Progenitor cell of endocrine pancreas (in vitro differentiated cells): Measurements from ENCODE around the gene TVP23C. TPM values are rescaled to one million over a fixed set of nuclear protein-coding genes. Genes with fewer than 3 reads are reported as not detected.
"Not testable (repeated sequence)": the region's sequence is repeated elsewhere in the genome, so short reads cannot be mapped to it uniquely, and the experiment has no call there.

ENCODE experiments used
- DNase-seq: peaks from one replicate; pipeline ENCODE4 v3.0.0; 2021; ENCODE audit warnings: low spot score; ENCODE audit not compliant: unreplicated experiment
- H3K27ac Mint-ChIP-seq: 2 replicates; pipeline ENCODE4 v1.8.0; 2021; ENCODE audit warnings: mild to moderate bottlenecking, moderate library complexity, mixed read lengths
- H3K27me3 Mint-ChIP-seq: 2 replicates; pipeline ENCODE4 v1.8.0; 2021; ENCODE audit warnings: mixed read lengths
- H3K36me3 Mint-ChIP-seq: 2 replicates; pipeline ENCODE4 v1.8.0; 2022; ENCODE audit warnings: mixed read lengths; ENCODE audit not compliant: insufficient read depth
- H3K4me1 Mint-ChIP-seq: 2 replicates; pipeline ENCODE4 v1.8.0; 2021; ENCODE audit warnings: low read depth, mixed read lengths
- H3K4me3 Mint-ChIP-seq: 2 replicates; pipeline ENCODE4 v1.8.0; 2021; ENCODE audit warnings: low read depth, mild to moderate bottlenecking, moderate library complexity, mixed read lengths
- H3K9me3 Mint-ChIP-seq: 2 replicates; pipeline ENCODE4 v1.8.0; 2021; ENCODE audit warnings: low read depth, mixed read lengths
- long read RNA-seq: library from polyadenylated mRNA; unstranded; transcript quantifications from one replicate; pipeline ENCODE4 v2.0.0, GENCODE V29; 2020
- total RNA-seq: library from RNA; stranded (reverse); gene quantifications from 2 replicates; pipeline ENCODE4 v1.2.1, GENCODE V29; 2021

Gene TVP23C
- total RNA-seq: 36.4 and 41.7 TPM in 2 replicates
- long read RNA-seq, partial matches to known transcripts: 0 of 1 reads
- long read RNA-seq, other reads (novel, unspliced or antisense): 1 of 1 reads

GRCh38 chr17:15563375-15563857 is at the start of gene TVP23C:
TVP23C (minus strand) TSS chr17:15563483; CDS start chr17:15563448, 35 bp downstream.
- H3K4me3 Mint-ChIP-seq: peak within 1 kb of the TSS; percentile 93
- H3K27me3 Mint-ChIP-seq, H3K4me1 Mint-ChIP-seq, H3K9me3 Mint-ChIP-seq: not testable (repeated sequence)
- DNase-seq: peak; percentile 72
- H3K27ac Mint-ChIP-seq: peak within 1 kb of the TSS; percentile 96
- H3K36me3 Mint-ChIP-seq: peaks cover 10% of the 10 kb centered on the region

- not testable (repeated sequence) for H3K27ac Mint-ChIP-seq, H3K4me1 Mint-ChIP-seq, H3K4me3 Mint-ChIP-seq, DNase-seq, H3K9me3 Mint-ChIP-seq, H3K27me3 Mint-ChIP-seq, H3K36me3 Mint-ChIP-seq
These were observed 29.7 kb upstream of the TVP23C start for GRCh38 chr17:15592960-15593359.

GRCh38 chr17:15591986-15592385 is 28.7 kb upstream of the TVP23C start:
- not testable (repeated sequence) for H3K9me3 Mint-ChIP-seq, DNase-seq, H3K27ac Mint-ChIP-seq, H3K4me3 Mint-ChIP-seq, H3K4me1 Mint-ChIP-seq, H3K27me3 Mint-ChIP-seq, H3K36me3 Mint-ChIP-seq

DNA sequence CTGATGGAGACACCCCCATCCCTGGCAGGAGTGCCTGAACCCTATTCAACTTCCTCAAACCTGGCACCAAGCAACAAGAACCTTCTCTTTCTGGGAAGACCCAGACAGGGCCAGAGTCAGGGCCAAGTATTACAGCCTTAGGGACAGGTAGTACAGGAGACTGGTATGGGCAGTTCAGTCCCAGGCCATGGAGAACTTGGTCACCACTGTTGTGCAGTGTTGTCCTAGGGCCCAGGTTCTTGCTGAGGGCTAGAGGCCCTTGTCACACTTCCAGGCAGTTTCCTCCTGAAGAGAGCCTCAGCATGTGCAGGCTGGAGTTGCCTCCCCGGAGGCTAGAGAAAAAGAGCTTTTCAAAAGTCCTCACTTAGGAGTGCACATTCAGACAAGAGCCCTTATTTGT is 27.6 kb upstream of the TVP23C start:
- DNase-seq, H3K36me3 Mint-ChIP-seq, H3K9me3 Mint-ChIP-seq, H3K27ac Mint-ChIP-seq, H3K4me1 Mint-ChIP-seq, H3K4me3 Mint-ChIP-seq, H3K27me3 Mint-ChIP-seq: not testable (repeated sequence)

GRCh38 chr17:15589544-15590536 is 26.6 kb upstream of the TVP23C start:
- not testable (repeated sequence) for H3K36me3 Mint-ChIP-seq, H3K9me3 Mint-ChIP-seq, DNase-seq, H3K4me1 Mint-ChIP-seq, H3K27ac Mint-ChIP-seq, H3K4me3 Mint-ChIP-seq, H3K27me3 Mint-ChIP-seq

DNA sequence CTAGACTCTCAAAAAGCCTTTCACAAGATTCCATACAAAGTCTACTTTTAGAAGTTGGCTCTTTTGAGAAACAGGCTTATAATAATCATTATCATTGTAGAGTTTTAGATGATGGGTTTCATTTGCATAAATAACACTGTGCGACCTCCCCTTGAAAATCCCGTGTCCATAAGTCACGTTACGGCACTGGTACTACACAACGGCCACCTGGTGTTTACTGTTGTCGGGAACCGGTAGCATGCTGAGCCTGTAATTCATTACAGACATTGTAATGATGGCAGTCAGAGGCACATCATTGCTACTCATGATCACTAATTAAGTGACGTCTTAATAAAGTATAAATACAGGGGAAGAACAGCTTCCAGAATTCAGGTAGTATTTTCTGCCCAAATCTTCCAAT is 24.7 kb upstream of the TVP23C start:
- H3K36me3 Mint-ChIP-seq, H3K9me3 Mint-ChIP-seq, H3K27me3 Mint-ChIP-seq, DNase-seq, H3K4me1 Mint-ChIP-seq, H3K4me3 Mint-ChIP-seq, H3K27ac Mint-ChIP-seq: not testable (repeated sequence)

GRCh38 chr17:15583313-15583712 is 20.0 kb upstream of the TVP23C start:
- not testable (repeated sequence) for H3K36me3 Mint-ChIP-seq, H3K27ac Mint-ChIP-seq, H3K4me1 Mint-ChIP-seq, H3K4me3 Mint-ChIP-seq, H3K9me3 Mint-ChIP-seq, H3K27me3 Mint-ChIP-seq, DNase-seq

DNA sequence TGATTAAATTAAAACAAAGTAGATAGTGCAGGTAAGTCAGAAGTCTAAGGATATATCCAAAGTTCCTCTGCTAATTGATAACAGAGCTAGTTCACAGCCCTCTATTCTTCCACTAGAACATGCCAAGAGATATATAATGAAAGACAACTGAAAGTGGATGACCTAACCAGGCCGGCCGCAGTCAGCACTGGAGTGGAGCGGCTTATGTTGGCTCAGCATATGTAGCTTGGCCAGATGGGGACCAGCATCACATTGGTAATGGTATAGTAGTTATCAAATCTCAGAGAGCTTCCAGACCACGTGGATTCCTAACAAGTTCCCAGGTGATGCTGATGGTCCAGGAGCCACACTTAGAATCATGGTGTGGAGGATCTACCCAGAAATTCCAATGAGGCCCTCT is 18.2 kb upstream of the TVP23C start:
- H3K4me3 Mint-ChIP-seq, H3K36me3 Mint-ChIP-seq, H3K4me1 Mint-ChIP-seq, H3K9me3 Mint-ChIP-seq, H3K27me3 Mint-ChIP-seq, H3K27ac Mint-ChIP-seq, DNase-seq: not testable (repeated sequence)

DNA sequence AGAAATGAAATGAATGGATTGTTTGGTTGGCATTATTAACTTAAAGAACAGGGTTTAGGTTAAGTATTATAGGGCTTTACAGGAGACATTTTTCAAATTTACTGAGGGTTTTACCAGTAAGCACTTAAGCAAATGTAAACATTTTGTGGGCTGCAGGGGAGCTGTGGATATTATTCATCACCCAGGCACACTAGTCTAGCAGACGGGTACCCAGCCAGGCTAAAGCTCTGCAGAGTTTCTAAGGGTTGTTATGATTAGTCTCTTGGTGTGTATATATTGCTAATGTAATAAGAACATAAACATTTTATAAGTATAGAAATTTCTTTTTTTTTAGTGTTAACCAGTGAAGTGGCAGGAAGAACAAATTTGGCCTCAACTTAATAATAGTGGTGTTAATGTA is 13.6 kb upstream of the TVP23C start:
- not testable (repeated sequence) for H3K27ac Mint-ChIP-seq, H3K9me3 Mint-ChIP-seq, H3K4me1 Mint-ChIP-seq, DNase-seq, H3K36me3 Mint-ChIP-seq, H3K27me3 Mint-ChIP-seq, H3K4me3 Mint-ChIP-seq

- H3K36me3 Mint-ChIP-seq, H3K27ac Mint-ChIP-seq, H3K4me1 Mint-ChIP-seq, H3K4me3 Mint-ChIP-seq, H3K9me3 Mint-ChIP-seq, DNase-seq: not testable (repeated sequence)
- peaks cover 14% of the 10 kb centered on the region for H3K27me3 Mint-ChIP-seq
These were observed 11.4 kb upstream of the TVP23C start for GRCh38 chr17:15574660-15575059.

- not testable (repeated sequence) for H3K27ac Mint-ChIP-seq, H3K4me3 Mint-ChIP-seq, H3K4me1 Mint-ChIP-seq, DNase-seq, H3K9me3 Mint-ChIP-seq, H3K36me3 Mint-ChIP-seq
- peaks cover 14% of the 10 kb centered on the region for H3K27me3 Mint-ChIP-seq
These were observed 10.6 kb upstream of the TVP23C start for GRCh38 chr17:15573870-15574269.

- Mint-ChIP-seq H3K27ac (peak overlapping the region; percentile 96), H3K4me3 (peak overlapping the region; percentile 93), H3K36me3 (peaks cover 10% of the 10 kb centered on the region)
- H3K9me3 Mint-ChIP-seq, DNase-seq, H3K27me3 Mint-ChIP-seq, H3K4me1 Mint-ChIP-seq: not testable (repeated sequence)
These were observed 489 bp downstream of the TVP23C start for GRCh38 chr17:15562613-15563374.

DNA sequence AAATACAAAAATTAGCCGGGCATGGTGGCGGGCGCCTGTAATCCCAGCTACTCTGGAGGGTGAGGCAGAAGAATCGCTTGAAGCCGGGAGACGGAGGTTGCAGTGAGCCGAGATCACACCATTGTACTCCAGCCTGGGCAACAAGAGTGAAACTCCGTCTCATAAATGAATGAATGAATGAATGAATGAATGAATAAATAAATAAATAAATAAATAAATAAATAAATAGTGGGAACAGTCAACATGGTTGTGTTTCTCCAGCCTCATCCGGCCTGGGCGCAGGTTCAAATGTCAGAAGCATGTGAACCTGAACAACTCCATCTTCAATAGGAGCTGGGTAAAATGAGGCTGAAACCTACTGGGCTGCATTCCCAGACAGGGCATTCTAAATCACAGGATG is 1.8 kb downstream of the TVP23C start:
- H3K9me3 Mint-ChIP-seq, H3K27me3 Mint-ChIP-seq, DNase-seq, H3K4me1 Mint-ChIP-seq, H3K27ac Mint-ChIP-seq, H3K4me3 Mint-ChIP-seq: not testable (repeated sequence)
- H3K36me3 Mint-ChIP-seq: peaks cover 12% of the 10 kb centered on the region
